GM21360 (cell line): ENCODE measurements around the gene ALPL.

Source experiments
- ATAC-seq: cut with Tn5 transposase; IDR thresholded peaks from one replicate; pipeline ENCODE4 v1.9.1; 2021; ENCODE audit warnings: mild to moderate bottlenecking, moderate library complexity; ENCODE audit not compliant: unreplicated experiment

Gene ALPL

DNA sequence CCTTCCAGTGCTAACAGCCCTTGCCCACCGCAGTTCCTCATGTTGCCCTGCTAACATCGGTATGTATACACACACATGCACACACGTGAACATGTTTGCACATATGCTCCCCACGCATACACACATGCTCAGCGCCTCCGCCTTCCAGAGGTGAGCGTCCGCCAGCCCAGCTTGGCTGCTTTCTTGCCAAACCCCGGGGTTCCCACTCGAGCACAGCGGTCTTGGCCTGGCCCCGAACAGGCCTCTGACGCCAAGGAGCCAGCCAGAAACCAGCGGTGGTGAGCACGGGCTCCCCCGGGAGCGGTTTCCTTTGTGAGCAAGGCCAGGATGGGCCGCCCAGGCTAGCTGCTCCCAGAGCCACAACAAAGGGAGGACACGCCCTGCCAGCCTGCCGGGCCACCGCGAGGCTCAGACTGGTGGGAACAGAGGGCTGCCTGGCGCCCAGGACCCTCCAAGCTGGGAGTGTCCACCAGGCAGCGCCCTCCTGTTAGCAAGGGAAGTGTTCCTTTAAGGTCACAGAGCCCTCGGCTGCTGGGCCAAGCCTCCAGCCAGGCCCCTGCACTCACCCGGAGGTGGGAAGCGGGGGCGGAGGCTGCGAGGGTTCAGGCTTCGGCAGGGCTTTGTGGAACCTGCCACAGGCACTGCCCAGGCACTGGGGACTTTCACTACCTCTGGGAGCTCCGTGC is 65.4 kb downstream of the ALPL start:
- no peak for ATAC-seq

DNA sequence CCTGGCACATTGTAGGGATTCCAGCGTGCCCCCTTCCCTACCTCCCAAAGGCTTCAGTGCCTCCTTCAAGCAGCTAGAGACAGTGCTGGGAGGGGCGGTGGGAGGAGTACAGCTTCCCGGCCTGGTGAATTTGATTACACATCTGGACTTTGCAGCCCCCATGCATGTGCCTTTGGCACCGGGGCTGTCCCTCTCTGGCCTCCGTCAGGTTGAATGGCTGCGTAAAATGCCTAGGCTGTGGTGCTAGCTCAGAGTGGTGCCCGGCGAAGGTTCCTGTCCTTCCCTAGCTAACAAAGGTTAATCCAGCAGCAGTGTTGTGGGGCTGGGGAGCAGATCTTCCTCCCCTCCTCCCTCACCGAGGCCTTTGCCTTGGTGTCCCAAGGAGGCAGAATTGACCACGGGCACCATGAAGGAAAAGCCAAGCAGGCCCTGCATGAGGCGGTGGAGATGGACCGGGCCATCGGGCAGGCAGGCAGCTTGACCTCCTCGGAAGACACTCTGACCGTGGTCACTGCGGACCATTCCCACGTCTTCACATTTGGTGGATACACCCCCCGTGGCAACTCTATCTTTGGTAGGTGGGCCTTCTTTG is 66.2 kb downstream of the ALPL start:
- ATAC-seq, result no peak

DNA sequence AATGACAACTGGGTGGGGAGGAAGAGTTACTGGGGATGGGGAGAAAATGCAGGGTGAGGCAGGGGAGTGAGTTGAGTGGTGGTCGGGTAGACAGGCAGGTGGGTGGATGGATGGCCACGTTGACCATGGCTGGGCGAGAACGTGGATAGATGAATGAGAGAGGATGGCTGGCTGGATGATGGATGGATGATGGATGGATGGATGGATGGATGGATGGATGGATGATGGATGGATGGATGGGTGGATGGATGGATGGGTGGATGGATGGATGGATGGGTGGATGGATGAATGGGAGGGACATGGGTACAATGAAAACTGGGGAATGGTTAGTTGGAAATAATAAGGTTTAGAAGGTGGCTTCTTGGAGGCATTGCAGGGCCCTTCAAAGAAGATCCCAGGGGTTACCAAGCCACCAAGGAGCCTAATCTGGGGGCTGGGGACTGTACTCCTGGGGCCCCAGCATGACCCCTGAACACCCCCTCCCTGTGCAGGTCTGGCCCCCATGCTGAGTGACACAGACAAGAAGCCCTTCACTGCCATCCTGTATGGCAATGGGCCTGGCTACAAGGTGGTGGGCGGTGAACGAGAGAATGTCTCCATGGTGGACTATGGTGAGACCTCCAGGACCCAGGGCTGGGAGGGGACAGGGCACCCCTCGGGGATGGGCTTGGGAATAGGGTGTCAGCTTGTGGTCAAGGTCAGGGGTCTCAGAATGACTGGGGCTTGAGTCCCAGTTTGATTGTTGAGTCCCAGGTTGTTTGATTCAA is 67.0 kb downstream of the ALPL start:
- ATAC-seq, result no peak

DNA sequence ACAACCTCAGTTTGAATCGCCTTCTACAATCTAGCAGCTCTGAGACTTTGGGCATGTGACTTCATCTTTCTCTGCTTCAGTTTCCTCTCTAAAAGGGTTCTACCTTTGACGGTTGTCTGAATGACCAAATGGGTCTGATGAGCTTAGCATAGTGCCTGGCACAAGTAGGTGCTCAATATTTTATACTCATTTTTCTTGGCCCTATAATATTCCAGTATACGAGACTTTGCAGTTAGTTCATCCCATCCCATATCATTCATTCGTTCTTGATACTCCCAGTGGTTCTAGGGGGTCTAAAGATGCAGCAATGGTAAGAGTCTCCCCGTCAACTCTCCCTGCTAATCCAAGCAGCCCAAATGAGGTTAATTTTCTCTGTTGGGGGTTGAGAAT is 67.6 kb downstream of the ALPL start:
- no peak for ATAC-seq

DNA sequence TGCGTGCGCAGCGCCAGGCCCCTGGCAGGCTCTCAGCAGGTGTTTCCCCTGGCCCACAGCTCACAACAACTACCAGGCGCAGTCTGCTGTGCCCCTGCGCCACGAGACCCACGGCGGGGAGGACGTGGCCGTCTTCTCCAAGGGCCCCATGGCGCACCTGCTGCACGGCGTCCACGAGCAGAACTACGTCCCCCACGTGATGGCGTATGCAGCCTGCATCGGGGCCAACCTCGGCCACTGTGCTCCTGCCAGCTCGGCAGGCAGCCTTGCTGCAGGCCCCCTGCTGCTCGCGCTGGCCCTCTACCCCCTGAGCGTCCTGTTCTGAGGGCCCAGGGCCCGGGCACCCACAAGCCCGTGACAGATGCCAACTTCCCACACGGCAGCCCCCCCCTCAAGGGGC is 68.1 kb downstream of the ALPL start:
- ATAC-seq, result no peak

DNA sequence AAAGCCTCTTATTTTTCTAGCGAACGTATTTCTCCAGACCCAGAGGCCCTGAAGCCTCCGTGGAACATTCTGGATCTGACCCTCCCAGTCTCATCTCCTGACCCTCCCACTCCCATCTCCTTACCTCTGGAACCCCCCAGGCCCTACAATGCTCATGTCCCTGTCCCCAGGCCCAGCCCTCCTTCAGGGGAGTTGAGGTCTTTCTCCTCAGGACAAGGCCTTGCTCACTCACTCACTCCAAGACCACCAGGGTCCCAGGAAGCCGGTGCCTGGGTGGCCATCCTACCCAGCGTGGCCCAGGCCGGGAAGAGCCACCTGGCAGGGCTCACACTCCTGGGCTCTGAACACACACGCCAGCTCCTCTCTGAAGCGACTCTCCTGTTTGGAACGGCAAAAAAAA is 68.7 kb downstream of the ALPL start:
- ATAC-seq, result no peak

DNA sequence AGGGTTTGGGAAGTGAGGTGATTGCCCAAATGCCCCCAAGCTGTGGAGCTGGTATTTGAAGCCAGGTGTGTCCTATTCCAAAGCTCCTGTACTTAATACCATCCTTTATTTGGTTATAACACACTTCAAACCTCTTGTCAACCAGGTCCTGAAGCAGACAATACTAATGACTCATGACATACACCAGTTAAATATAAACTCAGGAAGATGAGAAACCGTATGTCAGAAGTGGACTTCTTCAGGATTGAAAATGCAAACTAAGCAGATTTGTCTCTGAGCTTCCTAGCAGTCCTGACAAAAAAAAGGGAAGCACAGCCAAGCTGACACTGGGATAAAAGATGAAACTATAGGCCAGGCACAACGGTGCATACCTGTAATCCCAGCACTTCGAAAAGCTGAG is 70.6 kb downstream of the ALPL start:
- ATAC-seq, result no peak

DNA sequence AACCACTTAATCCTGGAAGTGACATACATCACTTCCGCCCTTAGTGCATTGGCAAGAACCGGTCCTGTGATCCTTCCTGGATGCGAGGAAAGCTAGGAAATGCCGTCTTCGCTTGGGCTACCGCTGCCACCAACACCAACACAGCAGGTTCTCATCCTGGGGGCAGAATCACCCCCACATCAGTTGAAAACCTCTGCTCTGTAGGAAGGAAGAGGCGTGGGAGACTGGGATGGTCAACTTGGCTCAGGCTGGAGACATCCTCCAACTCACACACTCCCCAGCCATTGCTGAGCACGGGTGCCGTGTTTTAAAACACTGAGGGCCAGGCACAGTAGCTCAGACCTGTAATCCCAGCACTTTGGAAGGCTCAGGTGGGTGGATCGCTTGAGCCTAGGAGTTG is 74.9 kb downstream of the ALPL start:
- ATAC-seq, result no peak

DNA sequence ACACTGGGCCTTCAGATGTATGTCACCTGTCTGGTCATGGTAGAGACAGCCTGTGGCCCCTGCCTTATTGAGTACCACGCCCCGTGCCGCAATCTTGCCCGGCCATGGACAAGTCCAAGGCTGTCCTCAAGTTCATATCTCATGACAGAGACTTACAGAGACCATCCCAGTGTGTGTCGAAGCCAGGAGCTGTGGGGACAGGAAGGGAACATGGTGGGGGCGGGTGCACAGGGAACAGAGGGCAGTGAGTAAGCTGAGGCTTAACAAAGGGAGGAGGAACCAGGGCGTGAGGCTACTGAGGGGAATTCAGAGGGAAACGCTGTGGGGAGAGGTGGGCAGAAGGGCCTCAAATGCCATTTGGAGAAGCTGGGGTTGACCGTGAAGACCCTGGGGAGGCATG is 75.8 kb downstream of the ALPL start:
- no peak for ATAC-seq

DNA sequence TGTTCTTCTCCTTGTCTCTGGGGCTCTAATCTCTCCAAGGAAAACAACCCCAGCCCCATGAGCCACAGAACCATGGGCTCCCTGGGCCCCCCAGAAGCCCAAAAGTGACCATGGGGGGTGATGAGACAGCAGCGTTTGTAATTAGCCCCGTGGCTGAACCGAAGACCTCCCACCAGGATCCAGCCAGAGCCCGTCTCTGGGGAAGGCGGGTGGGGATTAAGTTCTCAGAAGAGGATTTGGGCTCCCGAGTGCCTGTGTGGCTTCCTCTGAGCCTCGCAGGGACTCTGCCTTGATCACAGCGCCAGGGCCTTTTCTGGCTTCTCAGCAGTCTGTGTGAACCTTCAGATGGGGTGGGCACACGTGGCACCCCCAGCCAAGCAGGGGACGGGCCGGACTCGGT is 77.0 kb downstream of the ALPL start:
- ATAC-seq, result no peak

DNA sequence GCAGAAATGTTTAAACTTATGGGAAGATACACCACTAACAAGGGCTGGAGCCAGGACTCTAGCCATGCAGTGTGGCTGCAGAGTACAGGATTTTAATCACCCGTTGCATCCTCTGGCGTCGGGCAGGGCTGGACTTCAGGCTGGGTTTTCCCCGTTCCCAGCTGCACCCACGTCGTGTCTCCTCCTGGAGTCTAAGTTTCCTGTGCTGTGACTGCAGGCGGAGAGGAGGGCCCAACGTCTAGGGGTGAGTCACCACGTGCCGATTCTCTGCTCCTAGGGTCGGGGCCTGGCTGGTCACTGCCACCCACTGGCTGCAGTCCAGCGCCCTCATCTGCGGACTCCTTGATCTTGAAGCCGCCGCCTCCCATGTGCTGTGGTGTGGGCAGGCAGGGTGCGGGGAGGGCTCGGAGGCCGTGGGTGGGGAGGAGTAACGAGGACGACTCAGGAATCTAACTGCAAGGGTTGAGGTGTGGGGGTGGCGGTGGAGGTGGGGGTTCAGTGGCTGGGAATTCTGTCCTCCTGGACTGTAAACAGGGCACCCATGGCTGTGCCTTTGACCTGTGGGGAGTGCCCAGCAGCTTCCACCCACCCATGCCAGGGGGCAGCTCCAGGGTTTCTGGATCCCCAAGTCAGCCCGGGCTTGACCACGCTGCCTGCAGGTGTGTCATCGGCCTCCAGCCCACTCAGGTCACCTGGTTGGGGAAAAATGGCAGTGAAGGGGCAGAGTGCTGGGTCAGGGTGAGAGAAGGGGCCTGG is 77.8 kb downstream of the ALPL start:
- no peak for ATAC-seq

DNA sequence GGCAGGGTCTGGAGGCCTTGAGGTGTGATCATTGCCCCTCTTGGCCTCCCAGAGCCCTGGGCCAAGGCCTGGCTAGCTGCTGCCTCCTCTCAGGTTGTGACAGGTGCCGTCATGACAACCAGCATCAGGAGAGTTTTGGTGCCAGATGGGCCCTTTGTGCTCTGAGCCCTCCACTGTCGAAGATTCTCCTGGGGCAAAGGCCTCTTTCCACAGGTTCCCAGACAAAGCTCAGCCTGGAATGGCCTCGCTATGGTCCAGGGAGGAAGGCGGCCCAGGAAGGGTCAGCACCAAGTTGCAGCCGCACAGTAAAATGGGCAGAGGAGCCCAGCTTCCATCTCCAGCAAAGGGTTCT is 78.4 kb downstream of the ALPL start:
- no peak for ATAC-seq

DNA sequence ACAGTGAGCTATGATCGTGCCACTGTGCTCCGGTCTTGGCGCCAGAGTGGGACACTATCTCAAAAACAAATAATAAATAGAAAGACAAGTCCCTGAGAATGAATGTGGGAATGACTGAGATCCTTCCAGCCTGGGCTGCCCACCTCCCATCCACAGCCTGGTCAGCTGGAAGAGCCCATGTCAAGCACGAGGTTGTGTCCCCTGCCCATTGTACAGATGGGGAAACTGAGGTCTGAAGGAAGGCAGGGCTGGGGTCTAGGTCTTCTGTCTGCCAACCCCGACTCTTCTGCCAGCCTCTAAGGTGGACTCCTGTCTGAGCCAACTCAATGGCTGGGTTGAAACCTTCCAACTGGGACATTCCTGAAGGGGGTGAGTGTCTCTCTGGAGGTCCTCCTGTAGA is 80.4 kb downstream of the ALPL start:
- ATAC-seq, result no peak

DNA sequence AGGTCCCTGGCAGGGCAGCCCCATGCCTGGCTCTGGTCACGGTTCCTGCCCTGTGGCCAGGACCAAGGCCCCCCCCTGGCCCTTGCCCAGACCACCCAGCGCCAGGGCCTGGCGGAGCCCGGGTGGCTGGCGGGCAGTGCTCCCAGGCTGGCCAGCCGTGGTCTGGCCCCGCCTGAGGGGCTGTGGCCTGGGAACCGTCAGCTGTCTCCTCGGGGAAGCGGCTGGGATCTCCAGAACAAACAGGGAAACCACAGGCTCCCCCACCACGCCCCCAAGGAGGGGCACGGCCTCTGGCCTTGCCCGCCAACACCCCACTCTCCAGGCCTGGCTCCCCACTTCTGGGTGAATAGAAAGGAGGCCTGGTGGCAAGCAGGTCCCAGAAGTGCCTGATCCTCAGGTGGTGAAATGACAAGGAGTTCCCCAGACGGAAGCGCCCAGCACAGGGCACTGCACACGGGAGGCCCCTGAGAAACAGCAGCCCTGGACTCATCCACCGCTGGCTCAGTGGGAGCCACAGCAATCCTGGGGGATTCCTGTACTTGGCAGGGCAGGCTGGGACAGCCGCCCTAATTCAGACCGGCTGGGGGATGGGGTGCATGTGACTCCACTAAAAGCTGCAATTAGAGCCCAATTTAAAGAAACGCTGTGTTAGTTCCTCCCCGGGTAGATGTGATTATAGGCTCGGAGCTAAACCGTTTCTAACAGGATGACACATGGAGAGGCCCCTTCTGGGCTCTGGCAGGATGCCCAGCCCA is 81.1 kb downstream of the ALPL start:
- no peak for ATAC-seq

DNA sequence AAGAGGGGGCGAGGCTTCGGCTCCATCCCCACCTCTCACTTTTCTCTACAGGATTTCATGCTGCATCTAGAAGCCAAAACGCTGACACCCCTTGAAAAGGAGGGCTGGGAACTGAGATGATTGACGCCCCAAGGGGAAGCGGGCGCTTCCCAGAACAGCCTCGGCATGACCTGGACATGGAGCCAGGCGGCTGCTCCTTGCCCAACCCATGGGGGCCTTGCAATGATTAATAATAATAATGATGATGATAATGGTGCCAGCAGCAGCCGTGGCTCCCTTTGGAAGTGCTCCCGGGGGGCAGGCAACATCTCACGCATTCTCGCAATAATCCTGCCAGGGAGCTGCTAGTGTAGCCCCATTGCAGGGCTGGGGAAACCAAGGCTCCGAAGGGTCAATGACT is 81.7 kb downstream of the ALPL start:
- no peak for ATAC-seq

DNA sequence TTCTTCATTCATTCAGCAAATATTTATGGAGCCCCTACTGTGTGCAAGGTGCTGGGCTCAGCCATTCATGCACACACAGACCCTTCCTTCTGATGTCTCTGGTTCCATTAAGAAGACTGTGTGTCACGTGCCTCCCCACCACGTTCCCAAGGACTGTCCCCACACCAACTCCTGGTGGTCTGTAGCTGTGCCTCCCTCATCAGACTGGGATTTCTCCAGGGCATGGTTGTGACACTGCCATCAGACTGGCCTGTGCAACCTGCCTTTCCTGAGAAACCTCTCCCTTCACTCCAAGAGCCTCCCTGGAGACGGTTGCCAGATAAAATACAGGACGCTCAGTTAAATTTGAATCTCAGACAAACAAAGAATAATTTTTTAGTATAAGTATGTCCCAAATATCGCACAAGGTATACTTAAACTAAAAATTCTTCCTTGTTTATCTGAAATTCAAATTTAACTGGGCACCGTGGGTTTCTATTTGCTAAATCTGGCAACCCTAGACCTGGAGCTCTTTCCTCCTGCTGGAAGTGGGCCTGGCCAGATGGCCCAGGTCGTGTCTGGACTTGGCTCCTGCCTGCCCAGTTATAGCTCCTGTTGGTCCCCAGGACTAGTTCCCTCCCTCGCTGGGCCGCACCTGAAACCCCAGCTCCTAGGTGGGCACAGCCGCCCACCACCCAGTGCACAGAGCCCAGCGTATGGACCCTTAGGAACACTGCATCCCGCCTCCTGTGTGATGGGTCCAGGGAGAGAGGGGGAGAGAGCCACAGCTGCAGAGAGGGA is 83.1 kb downstream of the ALPL start:
- ATAC-seq, result no peak

DNA sequence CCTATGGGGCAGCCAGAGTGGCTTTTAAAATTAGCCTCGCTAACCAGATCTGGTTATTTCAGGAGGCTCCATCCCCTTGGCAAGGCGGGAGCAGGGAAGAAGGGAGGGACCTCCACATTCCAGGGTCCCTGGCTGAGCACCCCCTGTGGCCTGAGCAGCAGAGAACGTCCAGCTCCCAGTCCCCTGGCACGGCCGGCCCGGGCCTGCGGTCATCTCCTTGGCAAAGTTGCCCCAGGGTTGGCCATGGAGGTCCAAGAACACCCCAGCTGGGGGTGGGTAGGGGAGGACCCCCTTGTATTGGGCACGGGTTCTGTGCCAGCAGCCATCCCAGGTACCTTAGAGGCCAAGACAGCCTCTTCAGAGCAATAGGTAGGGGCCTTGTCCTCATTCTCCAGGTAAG is 84.0 kb downstream of the ALPL start:
- no peak for ATAC-seq

DNA sequence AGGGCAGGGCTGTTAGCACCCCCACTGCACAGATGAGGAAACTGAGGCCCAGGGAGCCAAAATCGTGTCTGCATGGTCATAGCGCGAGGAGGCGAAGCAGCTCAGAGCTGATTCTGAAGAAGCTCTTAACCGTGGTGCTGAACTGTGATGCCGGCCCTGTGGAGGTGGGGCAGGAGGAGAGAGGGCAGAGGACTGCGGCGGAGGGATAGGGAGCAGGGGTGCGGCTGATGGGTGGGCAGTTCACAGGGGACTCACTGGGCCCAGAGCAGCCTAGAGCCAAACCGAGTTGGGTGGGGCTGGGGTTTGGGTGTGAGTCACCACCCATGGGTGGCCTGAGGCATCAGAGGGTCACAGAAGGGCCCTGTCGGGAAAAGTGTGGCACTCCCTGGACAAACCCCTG is 85.3 kb downstream of the ALPL start:
- ATAC-seq, result no peak

DNA sequence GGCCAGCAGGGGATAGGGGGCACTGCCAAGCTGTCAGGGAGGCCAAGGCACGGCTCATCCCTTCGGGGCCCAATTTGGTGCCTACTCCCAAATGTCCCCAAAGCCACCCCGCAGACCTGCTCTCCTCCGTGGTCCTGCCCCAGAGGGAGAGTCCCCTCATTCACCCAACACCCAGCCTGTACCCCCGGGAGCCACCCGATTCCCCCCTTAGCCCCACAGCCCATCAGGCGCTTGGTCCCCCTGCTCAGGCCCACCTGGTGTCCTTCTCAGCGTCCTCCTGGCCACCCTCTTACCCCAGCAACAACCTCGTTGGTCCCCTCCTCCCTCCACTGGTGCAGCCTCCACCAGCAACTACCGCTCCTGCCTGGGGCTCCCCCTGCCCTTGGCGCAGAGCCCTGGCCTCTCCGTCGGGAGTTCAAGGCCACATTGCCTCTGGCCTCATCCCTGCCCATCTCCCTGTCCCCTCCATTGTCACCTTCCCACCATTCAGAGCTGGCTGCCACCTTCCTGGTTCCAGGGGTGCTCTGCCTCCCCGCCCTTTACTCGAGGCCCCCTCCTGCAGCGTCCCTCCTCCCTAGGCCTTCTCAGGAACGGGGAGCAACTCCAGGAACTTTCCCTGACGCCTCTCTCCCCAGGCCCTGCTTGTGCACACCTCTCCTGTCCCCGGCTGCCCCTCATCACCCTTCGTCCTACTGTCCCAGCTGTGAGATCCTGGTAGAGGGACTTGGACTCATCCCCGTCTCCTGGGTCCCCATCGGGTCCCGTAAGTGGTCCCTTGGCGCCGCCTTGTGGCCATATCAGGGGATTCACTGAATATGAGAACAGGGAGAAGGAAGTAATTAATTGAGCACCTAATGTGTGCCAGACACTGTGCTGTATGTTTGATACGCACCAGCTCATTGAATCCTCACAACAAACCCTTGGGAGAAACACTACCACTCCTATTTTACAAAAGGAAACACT is 86.0 kb downstream of the ALPL start:
- ATAC-seq, result no peak
